ENCODE results near the gene CTSZ. TPM values are rescaled to one million over a fixed set of nuclear protein-coding genes. Genes with fewer than 3 reads are reported as not detected.

Gene CTSZ
- 115 and 118 TPM in 2 replicates for total RNA-seq

GRCh38 chr20:59006864-59007664 is at the start of gene CTSZ:
Gene CTSZ, minus strand, starts transcription at chr20:59007254. Its CDS starts 126 bp downstream, at chr20:59007128.

GRCh38 chr20:59042151-59042795 is 35.2 kb upstream of the CTSZ start, which contains the start of gene PRELID3B:
Gene PRELID3B, minus strand, starts transcription at chr20:59042786. Its CDS starts 56 bp downstream, at chr20:59042730.

GRCh38 chr20:59032023-59032712 is 25.1 kb upstream of the CTSZ start, which contains the start of gene ATP5F1E:
Gene ATP5F1E, minus strand, starts transcription at chr20:59032335. Its CDS starts 84 bp downstream, at chr20:59032251.

GRCh38 chr20:59019217-59019616 is 12.2 kb upstream of the CTSZ start, which contains the start of gene TUBB1:
Gene TUBB1, plus strand, starts transcription at chr20:59019429. Its CDS starts 94 bp downstream, at chr20:59019523.

GRCh38 chr20:58980711-58981627 is 26.1 kb downstream of the CTSZ start, which contains the start of gene NELFCD:
Gene NELFCD, plus strand, starts transcription at chr20:58981256. Its CDS starts 54 bp downstream, at chr20:58981310.

Other genes starting within 250 kb of the CTSZ start
- 0.32 and 0.39 TPM in 2 replicates for gene GNAS-AS1, start 156.4 kb downstream of the CTSZ start, total RNA-seq
- 434 and 469 TPM in 2 replicates for gene GNAS, start 154.5 kb downstream of the CTSZ start, total RNA-seq
- 33.8 and 42.6 TPM in 2 replicates for gene NELFCD, start 26.0 kb downstream of the CTSZ start, total RNA-seq
- gene TUBB1, start 12.2 kb upstream of the CTSZ start, total RNA-seq, result not detected in 2 replicates
- gene ATP5F1E, start 25.1 kb upstream of the CTSZ start, total RNA-seq, result 14.6 and 22.0 TPM in 2 replicates
- 48.1 and 56.8 TPM in 2 replicates for gene PRELID3B, start 35.5 kb upstream of the CTSZ start, total RNA-seq
- gene ZNF831, start 156.6 kb upstream of the CTSZ start, total RNA-seq, result not detected in 2 replicates

Data from articular chondrocyte of knee joint (primary cell).